NCI-H82 treated with DMSO at 0.1 percent for 48 hours (cell line): ENCODE data around the gene HOXB13.
A peak's percentile ranks its signal among the peaks of the same experiment; 100 is the strongest.
"Not testable (repeated sequence)": the region's sequence is repeated elsewhere in the genome, so short reads cannot be mapped to it uniquely, and the experiment has no call there.

Experiments
- DNase-seq: peaks from one replicate; lab custom pipeline; 2025; ENCODE audit not compliant: unreplicated experiment; lab: John Stamatoyannopoulos, UW

Gene HOXB13

GRCh38 chr17:48726916-48727286 is 1.6 kb downstream of the HOXB13 start:
- no peak for DNase-seq

DNA sequence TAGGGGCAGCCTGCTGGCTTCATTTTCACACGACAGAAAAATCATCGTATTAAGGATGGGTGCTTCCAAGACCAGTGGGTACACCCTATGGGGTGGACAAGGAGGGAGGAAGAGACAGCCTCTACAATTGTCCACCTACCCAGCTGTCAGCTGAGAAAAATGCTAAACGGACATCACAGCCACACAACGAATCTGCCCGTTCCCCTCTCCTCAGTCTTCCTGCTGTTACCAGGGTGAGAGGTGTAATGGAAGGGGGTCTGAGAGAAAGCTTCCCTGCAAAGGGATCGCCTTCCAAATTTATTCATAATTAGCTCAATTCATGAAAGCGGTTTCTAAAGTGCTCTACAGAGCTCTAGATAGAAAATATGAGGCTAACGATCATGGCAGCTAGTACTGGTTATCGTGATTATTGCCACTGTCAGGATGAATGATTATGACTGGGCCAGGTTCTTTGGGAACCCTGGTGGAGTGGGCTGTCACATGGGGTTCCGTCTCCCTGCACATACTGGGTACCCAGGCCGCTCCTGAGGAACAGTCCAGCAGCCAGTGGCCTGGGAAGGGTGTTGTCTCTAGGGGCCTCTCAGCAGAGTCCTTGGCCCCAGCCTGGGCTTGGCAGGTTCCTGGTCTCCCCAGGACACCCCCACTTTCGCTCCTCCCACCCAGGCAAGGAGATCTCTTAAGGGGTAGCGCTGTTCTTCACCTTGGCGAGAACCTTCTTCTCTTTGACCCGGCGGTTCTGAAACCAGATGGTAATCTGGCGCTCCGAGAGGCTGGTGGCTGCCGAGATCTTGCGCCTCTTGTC is 2.2 kb downstream of the HOXB13 start:
- no peak for DNase-seq

- no peak for DNase-seq
Measured at GRCh38 chr17:48725288-48726064, 3.1 kb downstream of the HOXB13 start.

DNA sequence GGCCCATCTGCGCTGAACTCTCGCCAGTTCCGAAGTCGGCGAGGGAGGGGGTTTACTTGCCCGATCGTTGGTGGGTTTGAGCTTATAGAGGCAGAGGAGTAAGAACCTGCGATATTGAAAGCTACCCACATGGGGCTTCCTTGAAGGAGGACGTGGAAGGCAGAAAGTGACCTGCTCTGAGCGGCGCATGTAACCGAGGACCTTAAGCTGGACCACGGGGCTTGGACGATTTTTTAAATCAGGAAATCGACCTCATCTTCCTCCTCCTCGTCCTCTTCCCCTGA is 3.6 kb downstream of the HOXB13 start:
- no peak for DNase-seq

DNA sequence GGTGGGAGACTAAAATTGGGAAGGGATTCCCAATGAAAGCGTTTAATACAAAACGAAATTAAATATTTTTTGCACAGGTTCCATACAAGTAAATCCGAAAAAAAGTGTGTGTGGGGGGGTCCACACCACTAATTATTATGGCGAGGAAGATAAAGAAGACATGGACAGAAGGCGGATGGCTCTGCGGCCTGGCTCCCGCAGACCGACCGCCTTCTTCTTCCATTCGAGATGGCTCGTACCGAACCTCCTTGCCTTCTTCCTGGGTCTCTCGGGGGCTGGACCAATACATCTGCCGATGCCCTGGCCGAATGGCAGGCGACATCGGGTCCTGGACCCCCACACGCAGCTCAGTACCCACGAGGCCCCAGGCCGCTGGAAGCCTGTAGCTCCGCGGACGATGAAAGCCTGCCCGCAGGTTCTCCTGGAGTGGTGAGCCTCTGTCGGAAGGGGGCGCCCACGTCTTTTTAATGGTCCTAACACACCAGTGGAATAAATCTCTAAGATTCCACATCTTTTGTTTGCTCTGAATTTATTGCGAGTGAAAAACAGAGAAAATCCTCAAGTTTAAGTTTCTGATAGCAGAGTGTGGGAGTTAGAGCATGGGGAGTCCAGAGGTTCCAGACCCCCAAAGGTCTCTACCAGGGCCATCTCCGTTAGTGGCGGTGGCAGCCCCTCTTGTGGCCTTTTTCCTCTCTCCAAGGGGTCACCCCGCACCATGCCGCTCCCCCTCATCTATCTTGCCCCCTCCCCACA is 4.1 kb downstream of the HOXB13 start:
- peak; percentile 12 for DNase-seq

GRCh38 chr17:48723423-48724250 is 4.9 kb downstream of the HOXB13 start:
- DNase-seq = no peak

GRCh38 chr17:48722915-48723422 is 5.6 kb downstream of the HOXB13 start, which contains the start of gene PRAC2:
TSS of gene PRAC2 (plus strand) at chr17:48723185. CDS start at chr17:48724411, 1,226 bp downstream.
- DNase-seq = no peak

- no peak for DNase-seq
Measured at GRCh38 chr17:48722201-48722907, 6.2 kb downstream of the HOXB13 start, which contains the start of gene PRAC1. TSS of gene PRAC1 (minus strand) at chr17:48722518. CDS start at chr17:48722392, 126 bp downstream.

GRCh38 chr17:48721009-48721402 is 7.5 kb downstream of the HOXB13 start:
- no peak for DNase-seq

DNA sequence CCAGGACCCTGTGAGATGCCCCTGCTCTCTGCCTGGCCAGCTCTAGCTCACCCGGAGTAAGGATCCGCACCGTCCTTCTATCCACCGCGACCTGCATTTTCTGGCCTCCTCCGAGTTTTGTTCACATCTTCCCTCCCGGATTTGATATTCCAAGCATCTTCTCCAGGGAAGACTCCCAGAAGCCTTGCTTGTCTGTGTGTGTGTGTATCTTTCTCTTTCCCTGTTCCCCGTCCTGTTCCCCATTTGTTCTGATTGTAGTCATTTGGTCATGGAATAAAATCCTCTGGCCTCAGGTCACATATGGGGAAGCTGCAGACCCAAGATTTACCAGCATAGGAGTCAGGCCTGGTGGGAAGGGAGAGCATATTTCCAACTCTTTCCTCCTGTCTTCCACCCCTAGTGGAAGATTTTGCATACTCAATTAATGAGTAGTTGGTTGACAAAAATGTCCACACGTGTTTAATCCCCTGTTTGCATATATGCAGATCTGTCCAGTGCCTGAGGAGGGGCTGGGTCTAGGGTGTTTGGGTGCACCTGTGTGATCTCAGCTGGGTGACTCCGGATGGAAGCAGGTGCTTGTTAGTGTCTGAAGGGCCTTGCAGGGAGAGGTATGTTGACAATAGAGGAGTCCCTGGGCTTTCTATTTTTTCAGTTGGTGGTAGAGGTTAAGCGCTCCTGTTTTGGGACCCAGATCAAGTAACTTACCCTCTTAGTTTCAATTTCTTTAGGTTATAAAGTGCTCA is 8.1 kb downstream of the HOXB13 start:
- DNase-seq = no peak

GRCh38 chr17:48719642-48720265 is 8.8 kb downstream of the HOXB13 start:
- no peak for DNase-seq

DNA sequence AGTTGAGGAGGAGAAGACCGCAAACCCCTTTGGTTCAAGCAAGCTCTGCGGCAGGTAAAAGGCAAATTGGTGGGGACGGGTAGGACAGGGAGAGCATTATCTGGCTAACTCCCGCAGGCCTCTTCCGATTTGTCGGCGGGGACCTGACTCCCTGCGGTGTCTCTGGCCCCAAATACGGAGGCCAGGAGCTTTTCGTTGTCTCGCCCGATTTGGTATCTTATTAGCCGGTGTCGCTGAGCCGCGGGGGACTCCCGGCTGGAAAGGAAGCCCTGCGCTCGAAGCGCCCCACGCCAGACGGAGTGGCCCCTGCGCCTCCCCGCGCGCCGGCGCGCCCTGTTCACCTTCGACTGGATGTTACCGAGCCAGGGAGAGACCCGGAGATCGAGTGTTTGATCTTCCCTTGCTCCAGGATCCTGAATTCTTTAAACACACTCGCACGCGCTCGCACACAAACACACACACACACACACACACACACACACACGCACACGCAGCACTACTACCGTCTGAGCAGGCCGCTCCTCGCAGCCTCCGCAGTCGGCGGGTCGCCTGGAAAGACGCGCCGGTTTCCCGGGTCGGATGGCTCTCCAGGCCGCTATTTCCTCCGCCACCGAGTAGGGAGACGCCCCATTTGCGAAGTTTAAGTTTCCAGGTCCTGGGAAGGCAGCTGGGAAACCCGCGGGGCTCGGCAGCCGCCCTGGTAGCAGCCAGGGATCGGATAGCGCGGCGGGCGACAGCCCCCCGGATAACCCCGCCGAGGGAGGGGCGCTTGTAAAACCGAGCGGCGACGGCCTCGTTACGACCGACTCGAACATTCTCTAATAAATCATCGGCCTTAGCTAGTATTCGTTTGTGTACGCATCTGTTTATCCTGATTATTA is 9.5 kb downstream of the HOXB13 start:
- DNase-seq = no peak

DNA sequence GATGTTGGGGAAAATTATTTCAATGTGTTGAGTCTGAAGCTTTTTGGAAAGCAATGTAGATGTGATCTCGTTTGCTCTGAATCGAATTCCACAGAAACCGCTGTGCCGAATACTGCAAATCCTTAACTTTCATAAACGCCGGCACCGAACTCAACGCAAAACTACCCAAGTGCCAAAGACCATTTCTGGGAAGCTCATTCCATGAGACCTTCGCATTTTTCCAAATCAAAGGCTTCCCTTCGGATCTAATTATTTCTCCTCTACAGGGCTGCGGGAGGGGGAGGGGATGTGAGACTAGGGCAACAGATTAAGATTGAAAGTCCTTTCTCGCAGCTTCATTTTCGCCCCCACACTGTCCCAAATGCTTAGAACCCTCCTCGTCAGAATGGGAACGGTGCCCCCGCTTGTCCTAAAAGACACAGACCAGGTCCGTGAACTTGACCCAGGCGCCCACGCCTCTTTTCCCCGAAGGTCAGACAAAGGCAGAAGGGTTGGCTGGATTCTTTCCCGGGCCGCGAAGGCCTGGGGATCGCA is 10.3 kb downstream of the HOXB13 start:
- DNase-seq = peak; percentile 16

DNA sequence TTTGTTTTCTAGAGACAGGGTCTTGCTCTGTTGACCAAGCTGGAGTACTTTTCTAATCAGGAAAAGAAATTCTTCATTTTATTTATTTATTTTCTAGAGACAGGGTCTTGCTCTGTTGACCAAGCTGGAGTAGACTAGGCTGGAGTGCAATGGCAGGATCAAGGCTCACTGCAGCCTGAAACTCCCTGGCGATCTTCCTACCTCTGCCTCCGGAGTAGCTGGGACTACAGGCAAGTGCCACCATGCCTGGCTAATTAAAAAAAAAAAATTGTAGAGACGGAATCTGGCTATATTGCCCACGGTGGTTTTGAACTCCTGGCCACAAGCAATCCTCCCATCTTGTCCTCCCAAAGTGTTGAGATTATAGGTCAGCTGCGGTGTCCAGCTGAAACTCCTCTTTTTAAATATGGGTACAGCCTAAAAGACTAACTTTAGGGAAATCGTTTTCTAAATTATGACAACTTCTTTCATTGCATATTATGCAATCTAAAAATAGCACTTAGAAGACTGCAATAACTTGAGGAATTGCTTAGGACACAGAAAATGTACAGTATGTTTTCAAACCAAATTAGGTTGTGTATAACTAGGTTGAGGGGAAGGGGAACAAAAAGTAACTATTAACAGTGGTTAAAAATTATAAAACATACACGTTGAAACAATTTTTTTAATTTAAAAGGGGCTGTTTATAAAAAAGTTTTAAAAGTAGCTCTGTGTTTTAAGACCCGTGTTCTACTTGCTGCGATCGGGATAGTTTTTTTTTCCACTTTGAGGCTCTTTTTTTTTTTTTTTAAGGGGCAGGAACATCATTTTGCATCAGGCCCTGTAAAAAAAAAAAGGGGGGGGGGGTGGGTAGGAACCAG is 11.0 kb downstream of the HOXB13 start:
- DNase-seq = no peak

GRCh38 chr17:48716549-48716948 is 12.0 kb downstream of the HOXB13 start:
- DNase-seq = not testable (repeated sequence)

DNA sequence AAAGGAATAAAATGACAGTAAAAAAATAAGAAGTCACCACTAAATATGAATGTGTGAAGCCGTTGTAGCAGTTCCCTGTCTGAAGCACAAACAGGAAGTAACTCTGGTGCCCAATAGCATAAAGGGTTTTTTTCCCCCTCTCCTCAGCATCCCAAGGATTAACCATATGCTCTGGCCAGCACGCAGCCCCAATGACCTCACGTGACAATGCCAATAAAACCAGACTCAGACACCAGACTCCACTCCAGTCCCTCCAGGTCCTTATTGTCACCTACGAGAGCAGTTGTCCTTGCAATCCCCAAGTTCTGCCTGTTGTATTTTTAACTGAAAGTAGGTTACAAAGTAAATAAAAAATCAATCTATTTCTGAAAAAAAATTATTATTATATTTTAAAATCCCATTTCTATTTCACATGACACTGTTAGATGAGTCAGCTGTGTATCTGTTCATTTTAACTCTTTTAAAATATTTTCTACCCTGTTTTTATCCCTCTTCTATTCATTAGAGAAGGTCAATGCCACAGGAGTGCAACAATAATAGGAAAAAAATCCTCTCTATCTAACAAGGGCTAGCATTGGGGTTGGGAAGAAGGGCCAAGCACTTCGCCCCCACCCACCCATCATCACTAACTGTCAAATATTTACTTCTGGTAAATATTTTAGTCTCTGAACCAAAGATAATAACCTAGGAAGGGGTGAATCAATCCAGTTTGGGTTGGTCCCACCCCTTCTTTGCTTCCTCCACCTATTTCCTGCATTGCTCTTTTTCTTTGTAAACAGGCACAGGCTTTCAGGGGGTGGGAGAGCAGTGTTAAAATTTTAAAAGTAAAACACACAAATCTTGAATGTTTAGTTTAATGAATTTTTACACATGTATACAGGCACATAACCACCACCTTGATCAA is 12.8 kb downstream of the HOXB13 start:
- DNase-seq = peak; percentile 29
